Measurements from ENCODE around the gene TRAK1.

GRCh38 chr3:42097566-42097946, 6.4 kb downstream of the TRAK1 start:
- no peak for TF ChIP-seq CTCF (IDR thresholded peaks at IDR 0.05)
- no peak for TF ChIP-seq POLR2A (IDR thresholded peaks at IDR 0.05)
- TF ChIP-seq POLR2AphosphoS5 (IDR thresholded peaks at IDR 0.05; ENCODE audit: insufficient read depth in 1 of 2, low read depth in 1 of 2) = no peak

Measured in vagina (tissue), 2 donors.